HepG2 (cell line): Measurements from ENCODE around the gene PELO. TPM values are rescaled to one million over a fixed set of nuclear protein-coding genes. Genes with fewer than 3 reads are reported as not detected.

Experiments used
- ATAC-seq: fragments of 200-7000 bp; cut with Tn5 transposase; 3 replicates; pipeline ENCODE4 v1.9.1; 2020; ENCODE audit warnings: mild to moderate bottlenecking, moderate library complexity
- BruUV-seq: library from RNA; stranded (reverse); fragments of 400-500 nt; replicated peaks from 2 replicates; lab custom pipeline; 2021; lab: Mats Ljungman, UMichigan
- CTCF ChIA-PET: fragments of 300-600 bp; formaldehyde crosslinking; extraction: SDS; loops from one replicate; lab custom pipeline; 2021; ENCODE audit warnings: low total read pairs, inconsistent platforms, low intra/inter-chr PET ratio; lab: Yijun Ruan, JAX
- POLR2A ChIA-PET: fragments of 350-600 bp; sonication (Branson Sonifier 250); formaldehyde crosslinking; loops from one replicate; lab custom pipeline; 2020; ENCODE audit warnings: antibody characterized with exemption, inconsistent platforms; lab: Yijun Ruan, JAX
- DNase-seq: peaks from one replicate; pipeline ENCODE4 v3.0.0-alpha.2; 2015; ENCODE audit warnings: low spot score
- FAIRE-seq: peaks from 3 replicates; lab custom pipeline; 2011; peaks lifted over from hg19 to GRCh38; lab: Jason Lieb, UNC
- H2AFZ ChIP-seq: one replicate; pipeline ENCODE4 v1.6.1; 2011; ENCODE audit warnings: low read length, inconsistent platforms
- H3K27ac ChIP-seq: fragments of 300-600 bp; 3 replicates; pipeline ENCODE4 v1.8.0; 2011; ENCODE audit warnings: mixed run types, mild to moderate bottlenecking, mixed read lengths, low read length, inconsistent platforms; ENCODE audit not compliant: insufficient read depth; ENCODE audit errors: extremely low read length
- H3K27me3 ChIP-seq, 2 experiments: fragments of 200-600 bp in 1 of 2; 2 replicates in 1 of 2; 3 replicates in 1 of 2; pipeline versions ENCODE4 v1.6.0 to v1.8.0; 2011; ENCODE audit warnings: low read length in 2 of 2, mild to moderate bottlenecking in 2 of 2, moderate library complexity in 2 of 2, inconsistent platforms in 1 of 2; ENCODE audit not compliant: insufficient read depth in 2 of 2, control insufficient read depth in 1 of 2
- H3K36me3 ChIP-seq, 2 experiments: fragments of 200-600 bp in 1 of 2; replicated peaks in 1 of 2; 2 replicates in 1 of 2; 3 replicates in 1 of 2; pipeline versions ENCODE4 v1.5.1 to v1.8.0; 2011; ENCODE audit warnings: low read length in 2 of 2, inconsistent platforms in 1 of 2; ENCODE audit not compliant: insufficient read depth in 2 of 2, control insufficient read depth in 1 of 2
- H3K4me1 ChIP-seq: 2 replicates; pipeline ENCODE4 v1.5.1; 2012; ENCODE audit warnings: low read length, inconsistent platforms; ENCODE audit not compliant: insufficient read depth
- H3K4me2 ChIP-seq: 2 replicates; pipeline ENCODE4 v1.6.0; 2011; ENCODE audit warnings: low read depth, low read length, inconsistent platforms
- H3K4me3 ChIP-seq, 3 experiments: fragments of 200-600 bp in 1 of 3; sonication (generic), shearing (Covaris generic) in 1 of 3; replicated peaks in 1 of 3; 2 replicates each; pipeline ENCODE4 v1.5.1; 2011 to 2016; ENCODE audit warnings: low read length in 3 of 3, inconsistent platforms in 2 of 3, low read depth in 2 of 3, mild to moderate bottlenecking in 2 of 3, control low read depth in 1 of 3, mixed read lengths in 1 of 3; ENCODE audit not compliant: insufficient read depth in 1 of 3
- H3K79me2 ChIP-seq: one replicate; pipeline ENCODE4 v1.6.1; 2011; ENCODE audit warnings: low read length, inconsistent platforms; ENCODE audit not compliant: insufficient read depth
- H3K9ac ChIP-seq: 2 replicates; pipeline ENCODE4 v1.6.0; 2011; ENCODE audit warnings: mild to moderate bottlenecking, low read depth, low read length, inconsistent platforms; ENCODE audit not compliant: insufficient read depth
- H3K9me3 ChIP-seq: 2 replicates; pipeline ENCODE4 v1.5.1; 2012; ENCODE audit warnings: mild to moderate bottlenecking, low read length
- H4K20me1 ChIP-seq: 2 replicates; pipeline ENCODE4 v1.6.0; 2011; ENCODE audit warnings: inconsistent platforms, mild to moderate bottlenecking, low read length, moderate library complexity; ENCODE audit not compliant: insufficient read depth
- ADNP ChIP-seq: sonication (generic); formaldehyde crosslinking; IDR thresholded peaks from 2 replicates; pipeline ENCODE4 v1.4.0; 2020; ENCODE audit warnings: missing genetic modification reagents
- ASH2L ChIP-seq: fragments of 300-600, 200-600 bp; sonication (generic); IDR thresholded peaks from 2 replicates; pipeline ENCODE4 v1.7.0; 2017; ENCODE audit warnings: low read depth, mild to moderate bottlenecking, moderate library complexity, mixed read lengths, low read length; ENCODE audit not compliant: insufficient read length
- BCL3 ChIP-seq: sonication (generic); formaldehyde crosslinking; IDR thresholded peaks from 2 replicates; pipeline ENCODE4 v1.5.1; 2020; ENCODE audit warnings: mild to moderate bottlenecking, missing genetic modification reagents, moderate library complexity
- CREB1 ChIP-seq, 2 experiments: fragments of 450-650 bp in 1 of 2; IDR thresholded peaks; 2 replicates each; pipeline ENCODE4 v1.6.1; 2016 to 2017; ENCODE audit warnings: control low read depth in 1 of 2, mild to moderate bottlenecking in 1 of 2, missing compliant biosample characterization in 1 of 2, missing genetic modification characterization in 1 of 2
- GLMP ChIP-seq: sonication (generic); formaldehyde crosslinking; IDR thresholded peaks from 2 replicates; pipeline ENCODE4 v1.9.0; 2021; ENCODE audit warnings: missing genetic modification reagents, mild to moderate bottlenecking, borderline replicate concordance
- IRF9 ChIP-seq: sonication (generic); formaldehyde crosslinking; IDR thresholded peaks from 2 replicates; pipeline ENCODE4 v1.8.0; 2022; ENCODE audit warnings: missing genetic modification reagents, mild to moderate bottlenecking, borderline replicate concordance
- KLF16 ChIP-seq, 2 experiments: sonication (generic) in 1 of 2; formaldehyde crosslinking in 1 of 2; IDR thresholded peaks; 2 replicates each; pipeline versions ENCODE4 v1.6.1 to v1.8.0; 2016 to 2023; ENCODE audit warnings: missing genetic modification reagents in 2 of 2, missing compliant biosample characterization in 1 of 2
- MED1 ChIP-seq: sonication (generic); formaldehyde crosslinking; IDR thresholded peaks from 2 replicates; pipeline ENCODE4 v1.4.0; 2020; ENCODE audit warnings: missing genetic modification reagents
- PAF1 ChIP-seq: IDR thresholded peaks from 2 replicates; pipeline ENCODE4 v1.6.1; 2016; ENCODE audit warnings: missing genetic modification reagents, missing compliant biosample characterization
- PBX3 ChIP-seq: sonication (generic); formaldehyde crosslinking; IDR thresholded peaks from 2 replicates; pipeline ENCODE4 v1.8.1; 2023; ENCODE audit warnings: missing genetic modification reagents, inconsistent platforms, borderline replicate concordance
- RBM39 ChIP-seq: fragments of 200-400 bp; formaldehyde crosslinking; IDR thresholded peaks from one replicate; pipeline ENCODE4 v1.6.1; 2018; ENCODE audit warnings: antibody characterized with exemption, mild to moderate bottlenecking, low read depth, low read length; ENCODE audit not compliant: poor library complexity, severe bottlenecking
- SAP130 ChIP-seq: IDR thresholded peaks from 2 replicates; pipeline ENCODE4 v1.6.1; 2016; ENCODE audit warnings: low read depth
- SOX5 ChIP-seq: IDR thresholded peaks from 2 replicates; pipeline ENCODE4 v1.6.1; 2016; ENCODE audit warnings: borderline replicate concordance
- ZNF362 ChIP-seq: sonication (generic); formaldehyde crosslinking; IDR thresholded peaks from 2 replicates; pipeline ENCODE4 v1.4.0; 2020; ENCODE audit warnings: missing genetic modification reagents, mild to moderate bottlenecking, borderline replicate concordance
- ZNF773 ChIP-seq: sonication (generic); formaldehyde crosslinking; IDR thresholded peaks from 2 replicates; pipeline ENCODE4 v1.4.0; 2020; ENCODE audit warnings: missing genetic modification reagents, borderline replicate concordance
- ZNF776 ChIP-seq: sonication (generic); formaldehyde crosslinking; IDR thresholded peaks from 2 replicates; pipeline ENCODE4 v1.4.0; 2020; ENCODE audit warnings: mild to moderate bottlenecking, missing genetic modification reagents
- WGBS: methylation state at CpG from one replicate; pipeline ENCODE4 v1.1.6; 2017; ENCODE audit warnings: low lambda C conversion rate; 5-methylcytosine and 5-hydroxymethylcytosine counted together
- in situ Hi-C: cut with HindIII; loops from 2 replicates; pipeline ENCODE4 v1.10.0; 2017; ENCODE audit warnings: low pct_unique_long_range_greater_than_20kb; ENCODE audit not compliant: extremely low pct_ligation_motif_present
- intact Hi-C: fragments of 100-400 bp; cut with micrococcal nuclease; formaldehyde crosslinking; loops from one replicate; pipeline ENCODE4 v1.10.0; 2022; ENCODE audit not compliant: unreplicated experiment
- polyA plus RNA-seq, 8 experiments: library from polyadenylated mRNA; depleted of rRNA in 3 of 8; stranded (reverse) in 7 of 8; unstranded in 1 of 8; fragments of >200 nt; fragmentation: Illumina TruSeq in 4 of 8; extraction: Trizol in 4 of 8; gene quantifications; 2 replicates each; pipeline versions ENCODE4 v1.2.1 to v1.2.3, GENCODE V29; 2011 to 2016; ENCODE audit warnings: low read depth in 4 of 8, missing spikeins in 1 of 8, mixed read lengths in 1 of 8; ENCODE audit not compliant: insufficient read depth in 1 of 8
- total RNA-seq, 5 experiments: library from RNA; depleted of rRNA; stranded (reverse); fragments of >200 nt; fragmentation: Illumina TruSeq; extraction: Trizol; gene quantifications; 2 replicates each; pipeline ENCODE4 v1.2.3, GENCODE V29; 2016; ENCODE audit warnings: low read depth in 1 of 5

The PELO gene
- total and polyA plus RNA-seq, 2 of the 13 experiments (the other 11 are each of a cell fraction or from before 2014, with no cell fraction given): 19.0 to 23.9 TPM

GRCh38 chr5:52801329-52801728, 13.6 kb downstream of the PELO start (continued):
- TF ChIP-seq ZNF362 (CRISPR knock-in tag) (no peak), ASH2L (peak; percentile 28), MED1 (0 out of 2 replicates have a peak, but pooled peaks have one; percentile 19), SAP130 (CRISPR knock-in tag) (peak; percentile 57; the same call in 1 of the 2 replicates), ZNF776 (CRISPR knock-in tag) (no peak), SOX5 (CRISPR knock-in tag) (no peak), PBX3 (CRISPR knock-in tag) (no peak)

GRCh38 chr5:52802272-52802973, 14.7 kb downstream of the PELO start:
- H4K20me1 ChIP-seq: peaks cover 37% of the 10 kb centered on the region
- ATAC-seq (no peak), FAIRE-seq (no peak), DNase-seq (no peak)
- 48% methylated on average over 2 of the region's 2 CpGs for WGBS
- H3K27me3 ChIP-seq: no peaks in the 10 kb centered on the region; a peak in 1 of 5 replicates
- H2AFZ ChIP-seq: no peak overlapping the region
- H3K4me1 ChIP-seq: peaks cover 55% of the 10 kb centered on the region
- intact Hi-C loops: no loop called here
- H3K4me2 ChIP-seq: peak overlapping the region; percentile 94
- in situ Hi-C loops: no loop called here
- ChIA-PET POLR2A (no interaction called here), CTCF (no interaction called here)
- H3K27ac ChIP-seq: peak overlapping the region; percentile 88
- H3K9me3 ChIP-seq: no peaks in the 10 kb centered on the region
- H3K79me2 ChIP-seq: peaks cover 90% of the 10 kb centered on the region
- peak overlapping the region; percentile 86 for H3K9ac ChIP-seq
- H3K4me3 ChIP-seq: peak overlapping the region; percentile 66 to 86 (median 70); a peak in 5 of 6 replicates
- no TSS peak for BruUV-seq
- H3K36me3 ChIP-seq: peaks cover 0 to 20% of the 10 kb centered on the region in 2 experiments; a peak in 2 of 5 replicates
- no peak for TF ChIP-seq GLMP (CRISPR knock-in tag)
- no peak for TF ChIP-seq RBM39
- TF ChIP-seq ZNF773 (CRISPR knock-in tag): no peak
- TF ChIP-seq PAF1 (CRISPR knock-in tag): no peak
- no peak for TF ChIP-seq ADNP (CRISPR knock-in tag)
- no peak for TF ChIP-seq CREB1 (IDR thresholded peaks at IDR 0.05)
- TF ChIP-seq CREB1 (CRISPR knock-in tag; IDR thresholded peaks at IDR 0.05): no peak
- TF ChIP-seq KLF16 (CRISPR knock-in tag; IDR thresholded peaks at IDR 0.05): no peak
- no peak for TF ChIP-seq IRF9
- TF ChIP-seq BCL3: no peak
